ENCODE measurements around the gene NUDT21.

The NUDT21 gene

GRCh38 chr16:56448005-56448404, 3.1 kb downstream of the NUDT21 start:
- no peak for TF ChIP-seq CTCF (IDR thresholded peaks at IDR 0.05)
- no peak overlapping the region for H3K4me3 ChIP-seq (ENCODE audit: low read depth in 1 of 2, low read length in 1 of 2)
- peaks cover 22 to 24% of the 10 kb centered on the region in 2 experiments for H3K4me1 ChIP-seq (ENCODE audit: control insufficient read depth in 1 of 2, insufficient read depth in 1 of 2, low read depth in 1 of 2, low read length in 1 of 2)
- H3K27me3 ChIP-seq = no peaks in the 10 kb centered on the region
- H3K36me3 ChIP-seq = peaks cover 35% of the 10 kb centered on the region
- H3K27ac ChIP-seq = no peak overlapping the region
- H3K9me3 ChIP-seq = no peaks in the 10 kb centered on the region

- Histone ChIP-seq H3K9me3 (no peaks in the 10 kb centered on the region), H3K4me1 (ENCODE audit: control insufficient read depth in 1 of 2, insufficient read depth in 1 of 2, low read depth in 1 of 2, low read length in 1 of 2) (peaks cover 18 to 21% of the 10 kb centered on the region in 2 experiments), H3K27me3 (no peaks in the 10 kb centered on the region), H3K4me3 (ENCODE audit: low read depth in 1 of 2, low read length in 1 of 2) (no peak overlapping the region), H3K27ac (no peak overlapping the region), H3K36me3 (peaks cover 35% of the 10 kb centered on the region)
- TF ChIP-seq CTCF (IDR thresholded peaks at IDR 0.05) = no peak
These were observed 3.8 kb downstream of the NUDT21 start for GRCh38 chr16:56447286-56447685.

GRCh38 chr16:56438038-56438437, 13.1 kb downstream of the NUDT21 start:
- Histone ChIP-seq H3K27me3 (no peaks in the 10 kb centered on the region), H3K27ac (no peak overlapping the region), H3K4me1 (ENCODE audit: control insufficient read depth in 1 of 2, insufficient read depth in 1 of 2, low read depth in 1 of 2, low read length in 1 of 2) (no peaks in the 10 kb centered on the region), H3K9me3 (no peaks in the 10 kb centered on the region), H3K4me3 (ENCODE audit: low read depth in 1 of 2, low read length in 1 of 2) (no peak overlapping the region), H3K36me3 (peaks cover 60% of the 10 kb centered on the region)
- TF ChIP-seq CTCF (IDR thresholded peaks at IDR 0.05) = no peak

- Histone ChIP-seq H3K4me3 (ENCODE audit: low read depth in 1 of 2, low read length in 1 of 2) (no peak overlapping the region), H3K36me3 (peaks cover 70% of the 10 kb centered on the region), H3K9me3 (no peaks in the 10 kb centered on the region), H3K27ac (no peak overlapping the region), H3K4me1 (ENCODE audit: control insufficient read depth in 1 of 2, insufficient read depth in 1 of 2, low read depth in 1 of 2, low read length in 1 of 2) (no peaks in the 10 kb centered on the region), H3K27me3 (no peaks in the 10 kb centered on the region)
- TF ChIP-seq CTCF (IDR thresholded peaks at IDR 0.05) = no peak
These were observed 14.9 kb downstream of the NUDT21 start for GRCh38 chr16:56436258-56436657.

- Histone ChIP-seq H3K27ac (no peak overlapping the region), H3K27me3 (no peaks in the 10 kb centered on the region), H3K36me3 (peaks cover 22% of the 10 kb centered on the region), H3K4me1 (ENCODE audit: control insufficient read depth in 1 of 2, insufficient read depth in 1 of 2, low read depth in 1 of 2, low read length in 1 of 2) (peaks cover 18 to 22% of the 10 kb centered on the region in 2 experiments), H3K4me3 (ENCODE audit: low read depth in 1 of 2, low read length in 1 of 2) (no peak overlapping the region), H3K9me3 (no peaks in the 10 kb centered on the region)
- no peak for TF ChIP-seq CTCF (IDR thresholded peaks at IDR 0.05)
These were observed 23.0 kb downstream of the NUDT21 start for GRCh38 chr16:56428091-56428490.

GRCh38 chr16:56426585-56426984, 24.5 kb downstream of the NUDT21 start:
- Histone ChIP-seq H3K9me3 (no peaks in the 10 kb centered on the region), H3K4me1 (ENCODE audit: control insufficient read depth in 1 of 2, insufficient read depth in 1 of 2, low read depth in 1 of 2, low read length in 1 of 2) (peaks cover 18 to 22% of the 10 kb centered on the region in 2 experiments), H3K27ac (no peak overlapping the region), H3K27me3 (no peaks in the 10 kb centered on the region), H3K4me3 (ENCODE audit: low read depth in 1 of 2, low read length in 1 of 2) (no peak overlapping the region), H3K36me3 (peaks cover 9% of the 10 kb centered on the region)
- TF ChIP-seq CTCF (IDR thresholded peaks at IDR 0.05) = no peak

Data from neutrophil (primary cell).